Type B pancreatic cell (in vitro differentiated cells): ENCODE data around the gene GSKIP. TPM values are rescaled to one million over a fixed set of nuclear protein-coding genes. Genes with fewer than 3 reads are reported as not detected.

Experiments
- DNase-seq: peaks from one replicate; pipeline ENCODE4 v3.0.0; 2021; ENCODE audit warnings: mixed read lengths; ENCODE audit not compliant: unreplicated experiment; ENCODE audit errors: extremely low spot score
- H3K27ac Mint-ChIP-seq: 2 replicates; pipeline ENCODE4 v1.8.0; 2021; ENCODE audit warnings: mild to moderate bottlenecking, mixed read lengths
- H3K27me3 Mint-ChIP-seq: 2 replicates; pipeline ENCODE4 v1.8.0; 2021; ENCODE audit warnings: mixed read lengths
- H3K36me3 Mint-ChIP-seq: 2 replicates; pipeline ENCODE4 v1.8.0; 2021; ENCODE audit warnings: mixed read lengths
- H3K4me1 Mint-ChIP-seq: one replicate; pipeline ENCODE4 v1.8.0; 2021; ENCODE audit warnings: mixed read lengths; ENCODE audit not compliant: unreplicated experiment
- H3K4me3 Mint-ChIP-seq: 2 replicates; pipeline ENCODE4 v1.8.0; 2021; ENCODE audit warnings: mild to moderate bottlenecking, mixed read lengths
- H3K9me3 Mint-ChIP-seq: 2 replicates; pipeline ENCODE4 v1.8.0; 2021; ENCODE audit warnings: mixed read lengths
- total RNA-seq: library from RNA; stranded (reverse); gene quantifications from 2 replicates; pipeline ENCODE4 v1.2.1, GENCODE V29; 2021; ENCODE audit warnings: low replicate concordance
- TF ChIP-seq, protein P1 (sequence below): fragments of 200-600 bp; sonication (generic); conservative IDR thresholded peaks from 2 replicates; pipeline ENCODE4 v1.5.0; 2021; ENCODE audit warnings: antibody characterized with exemption, mild to moderate bottlenecking

The GSKIP gene
- total RNA-seq, 1 donor from 2014 or later: 21.3 TPM

- TF ChIP-seq, protein P1, sequence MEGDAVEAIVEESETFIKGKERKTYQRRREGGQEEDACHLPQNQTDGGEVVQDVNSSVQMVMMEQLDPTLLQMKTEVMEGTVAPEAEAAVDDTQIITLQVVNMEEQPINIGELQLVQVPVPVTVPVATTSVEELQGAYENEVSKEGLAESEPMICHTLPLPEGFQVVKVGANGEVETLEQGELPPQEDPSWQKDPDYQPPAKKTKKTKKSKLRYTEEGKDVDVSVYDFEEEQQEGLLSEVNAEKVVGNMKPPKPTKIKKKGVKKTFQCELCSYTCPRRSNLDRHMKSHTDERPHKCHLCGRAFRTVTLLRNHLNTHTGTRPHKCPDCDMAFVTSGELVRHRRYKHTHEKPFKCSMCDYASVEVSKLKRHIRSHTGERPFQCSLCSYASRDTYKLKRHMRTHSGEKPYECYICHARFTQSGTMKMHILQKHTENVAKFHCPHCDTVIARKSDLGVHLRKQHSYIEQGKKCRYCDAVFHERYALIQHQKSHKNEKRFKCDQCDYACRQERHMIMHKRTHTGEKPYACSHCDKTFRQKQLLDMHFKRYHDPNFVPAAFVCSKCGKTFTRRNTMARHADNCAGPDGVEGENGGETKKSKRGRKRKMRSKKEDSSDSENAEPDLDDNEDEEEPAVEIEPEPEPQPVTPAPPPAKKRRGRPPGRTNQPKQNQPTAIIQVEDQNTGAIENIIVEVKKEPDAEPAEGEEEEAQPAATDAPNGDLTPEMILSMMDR: no peak
- Mint-ChIP-seq H3K27me3 (no peaks in the 10 kb centered on the region), H3K4me3 (no peak overlapping the region), H3K4me1 (peaks cover 6% of the 10 kb centered on the region), H3K36me3 (peaks cover 4% of the 10 kb centered on the region), H3K27ac (no peak overlapping the region), H3K9me3 (no peaks in the 10 kb centered on the region)
- no peak for DNase-seq
Measured at GRCh38 chr14:96352708-96353107, 10.6 kb upstream of the GSKIP start.

- H3K4me3 Mint-ChIP-seq: no peak overlapping the region
- H3K9me3 Mint-ChIP-seq: no peaks in the 10 kb centered on the region
- no peaks in the 10 kb centered on the region for H3K27me3 Mint-ChIP-seq
- H3K4me1 Mint-ChIP-seq: peaks cover 6% of the 10 kb centered on the region
- no peak overlapping the region for H3K27ac Mint-ChIP-seq
- peaks cover 4% of the 10 kb centered on the region for H3K36me3 Mint-ChIP-seq
- DNase-seq: no peak
- TF ChIP-seq, protein P1: no peak
Measured at GRCh38 chr14:96354246-96354645, 9.1 kb upstream of the GSKIP start.

DNA sequence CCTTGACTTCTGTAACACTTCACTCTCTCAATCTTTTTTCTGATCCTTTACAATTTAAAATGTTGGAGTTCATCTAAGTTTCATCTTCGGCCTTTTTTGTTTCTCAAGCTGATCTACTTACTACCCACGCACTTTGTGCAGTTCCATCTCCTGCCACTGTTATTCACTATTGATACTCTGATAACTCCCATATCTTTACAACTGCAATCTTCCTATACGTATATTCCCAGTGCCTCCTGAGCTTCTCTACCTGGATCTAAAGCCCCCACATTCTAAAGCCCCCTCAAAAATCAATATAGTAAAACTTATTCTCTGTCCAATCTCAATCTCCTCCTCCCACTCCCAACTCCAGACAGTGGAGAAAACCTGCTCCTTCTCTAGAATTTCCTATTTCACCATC is 6.1 kb upstream of the GSKIP start:
- H3K27me3 Mint-ChIP-seq: no peaks in the 10 kb centered on the region

GRCh38 chr14:96359959-96360358 is 3.4 kb upstream of the GSKIP start:
- Mint-ChIP-seq H3K4me3 (peak overlapping the region; percentile 26), H3K27me3 (no peaks in the 10 kb centered on the region), H3K4me1 (peaks cover 38% of the 10 kb centered on the region), H3K27ac (no peak overlapping the region), H3K36me3 (peaks cover 6% of the 10 kb centered on the region), H3K9me3 (no peaks in the 10 kb centered on the region)
- no peak for DNase-seq
- TF ChIP-seq, protein P1: no peak

More for the DNA sequence above, 6.1 kb upstream of the GSKIP start:
- H3K36me3 Mint-ChIP-seq: peaks cover 4% of the 10 kb centered on the region
- H3K4me1 Mint-ChIP-seq: peaks cover 27% of the 10 kb centered on the region
- no peak for DNase-seq
- H3K4me3 Mint-ChIP-seq: no peak overlapping the region
- H3K9me3 Mint-ChIP-seq: no peaks in the 10 kb centered on the region
- H3K27ac Mint-ChIP-seq: no peak overlapping the region
- TF ChIP-seq, protein P1: peak; percentile 54

GRCh38 chr14:96362071-96362964 is 1.0 kb upstream of the GSKIP start:
- peak overlapping the region; percentile 97 for H3K27ac Mint-ChIP-seq
- TF ChIP-seq, protein P1: no peak
- no peaks in the 10 kb centered on the region for H3K27me3 Mint-ChIP-seq
- peak overlapping the region; percentile 95 for H3K4me3 Mint-ChIP-seq
- peaks cover 8% of the 10 kb centered on the region for H3K36me3 Mint-ChIP-seq
- H3K9me3 Mint-ChIP-seq: no peaks in the 10 kb centered on the region
- DNase-seq: no peak
- peaks cover 44% of the 10 kb centered on the region for H3K4me1 Mint-ChIP-seq
